GM19438 (cell line): ENCODE measurements around the gene ZNF473.

ENCODE experiments used
- ATAC-seq: cut with Tn5 transposase; IDR thresholded peaks from one replicate; pipeline ENCODE4 v1.9.1; 2021; ENCODE audit warnings: low read depth; ENCODE audit not compliant: unreplicated experiment

Gene ZNF473

DNA sequence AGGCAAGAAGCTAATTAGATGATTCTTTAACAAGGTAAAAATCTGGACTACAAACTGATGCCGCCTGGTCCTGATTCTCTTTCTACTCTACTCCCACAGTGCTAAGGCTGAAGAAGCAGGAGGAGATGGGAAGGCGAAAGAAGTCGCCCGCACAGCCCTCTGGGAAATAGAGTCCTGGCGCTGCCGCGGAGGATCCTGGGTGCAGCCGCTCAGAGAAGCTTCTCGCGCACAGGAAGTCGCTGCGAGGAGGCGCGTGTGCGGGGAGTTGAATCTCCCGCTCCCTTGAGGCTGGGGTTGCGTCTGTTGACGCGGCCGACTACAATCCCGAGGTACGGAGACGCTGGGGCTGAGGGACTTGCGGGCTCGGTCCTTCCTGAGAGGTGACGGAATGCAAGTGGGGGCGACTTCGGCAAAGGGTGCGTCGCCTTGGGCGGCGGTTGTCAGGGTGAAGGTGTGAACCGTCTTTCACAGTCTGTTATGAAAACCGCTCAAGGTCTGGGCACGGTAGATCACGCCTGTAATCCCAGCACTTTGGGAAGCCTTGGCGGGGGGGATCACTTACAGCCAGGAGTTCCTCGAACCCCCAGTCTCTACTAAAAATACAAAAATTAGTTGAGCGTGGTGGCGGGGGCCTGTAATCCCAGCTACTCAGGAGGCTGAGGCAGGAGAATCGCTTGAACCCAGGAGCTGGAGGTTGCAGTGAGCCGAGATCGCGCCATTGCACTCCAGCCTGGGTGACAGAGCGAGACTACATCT is at the start of gene ZNF473:
ZNF473 (plus strand) TSS at position 212 of the 756 bp plus-strand sequence. CDS start 5,078 bp downstream, outside the sequence.
- ATAC-seq = peak; percentile 65

DNA sequence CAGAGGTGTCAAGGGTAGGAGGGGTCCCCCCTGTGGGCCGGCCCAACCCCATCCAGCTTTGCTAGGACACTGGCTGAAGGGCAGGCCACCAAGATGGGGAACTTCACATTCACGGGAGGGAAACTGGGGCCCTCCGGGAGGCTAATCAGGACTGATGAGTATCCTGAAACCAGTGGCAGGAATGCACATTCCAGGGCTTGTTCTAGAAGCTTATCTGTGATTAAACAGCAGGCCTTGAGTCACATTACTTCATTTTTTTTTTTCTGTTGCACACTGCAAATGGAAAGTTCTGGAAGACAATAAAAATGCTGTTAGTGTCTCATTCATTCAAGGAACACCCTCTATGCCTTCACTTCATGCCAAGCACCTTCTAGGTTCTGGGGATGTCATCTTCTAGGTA is 49.3 kb upstream of the ZNF473 start:
- ATAC-seq = no peak

- no peak for ATAC-seq
Observed at GRCh38 chr19:49977076-49977475, 48.7 kb upstream of the ZNF473 start.

DNA sequence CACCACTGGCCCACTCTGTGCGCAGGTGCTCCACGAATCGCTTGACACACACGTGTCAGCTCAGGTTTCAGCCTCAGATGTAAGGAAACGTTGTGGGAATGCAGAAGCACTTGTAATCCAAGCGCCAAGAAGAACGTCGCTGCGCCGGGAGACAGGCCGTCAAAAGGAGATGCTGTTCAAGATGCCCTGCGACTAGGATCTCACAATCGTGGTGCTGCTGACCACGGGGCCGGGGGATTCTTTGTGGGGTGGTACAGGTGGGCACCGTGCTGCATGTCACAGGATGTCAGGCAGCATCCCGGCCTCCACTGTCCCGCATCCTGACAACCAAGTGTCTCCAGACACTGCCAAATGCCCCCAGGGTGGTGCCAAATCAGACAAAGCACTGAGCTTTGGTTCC is 47.9 kb upstream of the ZNF473 start:
- no peak for ATAC-seq

- ATAC-seq = no peak
Observed at GRCh38 chr19:49978324-49978723, 47.5 kb upstream of the ZNF473 start.

DNA sequence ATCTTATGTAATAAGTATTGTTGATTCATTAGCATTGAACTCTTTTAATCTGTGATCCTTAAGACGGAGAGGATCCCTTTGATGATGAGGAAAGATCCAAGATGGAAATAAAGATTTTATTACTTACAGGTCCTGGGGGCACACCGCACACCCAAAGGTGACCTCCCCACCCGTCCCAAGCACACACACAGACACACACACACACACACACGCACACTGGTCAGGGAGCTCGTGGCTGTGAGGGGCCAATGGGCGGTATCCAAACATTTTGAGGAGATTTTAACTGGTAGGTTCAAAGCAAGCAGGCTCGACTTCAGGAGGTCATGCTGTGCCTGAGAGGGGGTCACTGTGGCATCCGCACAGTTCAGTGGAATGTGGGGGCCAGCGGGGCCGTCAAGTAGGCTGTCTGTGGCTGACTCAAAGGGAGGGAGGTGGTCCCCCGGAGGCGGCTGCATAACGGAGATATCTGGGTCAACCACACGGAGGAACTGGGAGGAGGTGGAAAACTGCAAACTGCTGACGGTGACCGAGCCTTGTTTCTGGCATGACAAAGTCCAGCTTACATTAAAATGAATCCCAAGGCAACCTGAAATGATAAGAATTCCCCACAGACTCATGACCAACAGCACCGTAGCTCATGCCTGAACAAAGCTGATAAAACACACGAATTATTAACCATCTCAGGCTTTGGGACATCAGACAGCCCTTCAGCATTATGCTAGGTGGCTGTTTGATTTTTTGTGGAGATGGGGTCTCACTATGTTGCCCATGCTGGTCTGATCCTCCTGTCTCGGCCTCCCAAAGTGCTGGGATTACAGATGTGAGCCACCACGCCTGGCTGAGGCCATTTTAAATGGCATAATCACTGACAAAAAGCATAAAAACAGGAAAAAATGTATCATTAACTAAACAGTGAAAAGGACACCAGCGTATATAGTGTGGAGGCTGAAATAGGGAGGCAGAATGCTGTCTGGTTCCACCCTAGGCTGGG is 43.9 kb upstream of the ZNF473 start:
- no peak for ATAC-seq

GRCh38 chr19:49983645-49984229 is 42.1 kb upstream of the ZNF473 start:
- ATAC-seq = no peak

DNA sequence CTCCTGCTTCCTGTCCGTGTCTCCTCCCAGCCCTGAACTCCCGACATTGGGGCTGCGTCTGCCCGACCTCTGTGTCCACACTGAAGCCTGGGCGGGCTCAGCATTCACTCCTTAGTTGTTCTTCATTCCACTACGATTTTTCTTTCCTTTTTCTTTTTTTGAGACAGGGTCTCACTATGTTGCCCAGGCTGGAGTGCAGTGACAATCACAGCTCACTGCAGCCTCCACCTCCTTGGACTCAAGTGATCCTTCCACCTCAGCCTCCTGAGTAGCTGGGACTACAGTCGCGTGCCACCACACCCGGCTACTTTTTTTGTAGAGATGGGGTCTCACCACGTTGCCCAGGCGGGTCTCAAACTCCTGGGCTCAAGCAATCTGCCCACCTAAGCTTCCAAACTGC is 41.3 kb upstream of the ZNF473 start:
- ATAC-seq = no peak

DNA sequence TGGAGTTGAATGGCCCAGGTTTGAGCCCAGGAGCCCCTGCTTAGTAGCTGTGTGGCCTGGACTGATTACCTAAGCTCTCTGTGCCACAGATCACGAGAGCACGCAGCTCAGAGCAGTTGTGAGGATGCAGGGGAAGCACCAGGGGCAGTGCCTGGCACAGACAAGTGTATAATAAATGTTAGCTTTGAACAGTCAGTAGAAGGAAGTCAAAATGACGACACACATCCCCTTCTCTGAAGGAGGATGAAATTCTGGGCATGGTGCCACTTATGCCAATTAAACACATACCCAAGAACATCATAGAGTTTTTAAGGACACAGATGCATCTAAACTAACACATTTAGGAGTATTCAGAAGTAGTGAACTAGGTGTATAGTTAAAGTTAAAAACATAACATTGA is 39.9 kb upstream of the ZNF473 start:
- no peak for ATAC-seq

DNA sequence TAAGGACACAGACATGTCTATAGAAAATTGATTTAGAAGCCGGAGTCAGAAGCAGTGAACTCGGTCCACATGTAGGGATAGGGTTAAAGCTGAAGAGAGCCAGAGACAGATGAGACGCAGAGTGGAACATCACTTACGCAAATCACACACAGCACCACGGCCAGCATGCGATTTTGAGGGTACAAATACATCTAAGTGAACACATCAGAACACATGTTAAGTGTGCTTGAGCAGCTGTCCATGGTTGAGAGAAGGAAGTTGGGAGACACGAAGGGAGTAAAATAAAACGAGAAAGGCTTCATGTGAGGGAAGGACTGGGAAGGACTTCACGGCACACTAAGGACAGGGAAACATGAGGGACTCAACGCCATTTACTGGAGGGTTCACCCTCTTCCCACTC is 39.5 kb upstream of the ZNF473 start:
- ATAC-seq = no peak

DNA sequence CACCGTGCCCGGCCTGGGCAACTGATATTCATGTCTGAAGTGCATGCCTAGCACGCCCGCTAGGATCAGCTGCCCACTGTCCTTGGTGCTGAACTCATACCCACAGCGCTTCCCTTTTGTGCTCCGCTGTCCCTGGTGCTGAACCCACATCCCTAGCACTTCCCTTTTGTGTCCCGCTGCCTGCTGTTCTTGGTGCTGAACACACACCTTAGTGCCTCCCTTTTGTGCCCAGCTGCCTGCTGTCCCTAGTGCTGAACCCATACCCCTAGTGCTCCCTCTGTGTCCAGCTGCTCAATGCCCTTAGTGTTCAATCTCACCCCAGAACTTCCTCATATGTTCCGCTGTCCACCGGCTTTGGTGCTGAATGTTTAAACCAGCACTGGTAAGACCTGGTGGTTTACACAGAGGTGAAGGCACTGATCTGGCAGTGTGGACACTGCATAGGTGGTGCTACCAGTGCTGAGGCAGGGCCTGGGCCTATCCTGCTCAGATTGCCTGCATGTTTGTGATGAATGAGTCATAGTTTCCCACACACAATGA is 38.6 kb upstream of the ZNF473 start:
- no peak for ATAC-seq

GRCh38 chr19:49988007-49988406 is 37.8 kb upstream of the ZNF473 start:
- ATAC-seq = no peak

GRCh38 chr19:49988433-49988832 is 37.4 kb upstream of the ZNF473 start:
- ATAC-seq = no peak

DNA sequence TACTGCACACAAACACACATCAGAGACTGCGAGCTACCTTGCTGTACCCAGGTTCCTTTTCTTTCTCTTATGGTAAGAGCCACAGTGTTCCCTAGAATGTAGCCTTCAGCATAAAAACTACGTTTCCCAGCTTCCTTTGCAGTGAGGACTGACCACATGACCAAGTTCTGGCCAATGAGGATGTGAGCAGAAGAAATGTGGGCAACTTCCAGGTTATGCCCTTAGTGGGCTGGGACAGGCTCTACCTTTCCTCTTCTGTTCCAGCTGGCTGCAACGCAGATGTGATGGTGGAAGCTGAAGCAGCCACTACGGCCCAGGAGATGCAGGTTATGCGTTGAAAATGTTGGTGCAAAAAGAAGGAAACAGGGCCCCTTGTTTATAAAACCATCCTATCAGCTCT is 28.1 kb upstream of the ZNF473 start:
- ATAC-seq = no peak

DNA sequence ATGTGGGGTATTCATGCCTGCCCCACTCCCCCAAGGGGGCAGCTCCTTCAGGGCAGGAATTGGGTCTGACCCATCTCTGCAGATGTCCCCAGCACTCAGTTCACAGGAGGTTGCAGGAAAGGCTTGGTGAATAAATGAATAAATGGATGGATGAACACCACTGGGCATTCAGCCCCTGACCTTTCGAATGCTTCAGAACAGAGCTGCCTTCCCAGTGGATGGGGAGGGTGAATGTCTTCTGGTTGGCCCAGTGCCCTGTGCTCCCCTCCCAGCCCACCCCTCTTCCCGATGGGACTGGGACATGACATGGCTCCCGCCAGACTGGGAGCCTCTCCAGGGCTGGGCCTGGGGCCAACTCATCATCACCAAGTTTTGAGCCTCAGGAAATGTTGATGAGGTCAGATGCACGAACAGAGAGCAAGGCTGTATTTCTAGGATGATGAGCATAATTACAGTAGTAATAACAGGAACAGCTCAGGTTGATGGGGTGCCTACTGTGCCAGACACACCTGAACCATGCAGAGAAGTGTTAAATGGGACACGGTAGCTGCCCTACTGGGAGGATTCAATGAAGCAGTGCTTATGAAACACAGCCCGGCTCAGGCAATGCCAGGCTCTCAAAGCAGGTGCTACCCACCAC is 26.3 kb upstream of the ZNF473 start:
- no peak for ATAC-seq

GRCh38 chr19:50000038-50000840 is 25.6 kb upstream of the ZNF473 start:
- no peak for ATAC-seq

DNA sequence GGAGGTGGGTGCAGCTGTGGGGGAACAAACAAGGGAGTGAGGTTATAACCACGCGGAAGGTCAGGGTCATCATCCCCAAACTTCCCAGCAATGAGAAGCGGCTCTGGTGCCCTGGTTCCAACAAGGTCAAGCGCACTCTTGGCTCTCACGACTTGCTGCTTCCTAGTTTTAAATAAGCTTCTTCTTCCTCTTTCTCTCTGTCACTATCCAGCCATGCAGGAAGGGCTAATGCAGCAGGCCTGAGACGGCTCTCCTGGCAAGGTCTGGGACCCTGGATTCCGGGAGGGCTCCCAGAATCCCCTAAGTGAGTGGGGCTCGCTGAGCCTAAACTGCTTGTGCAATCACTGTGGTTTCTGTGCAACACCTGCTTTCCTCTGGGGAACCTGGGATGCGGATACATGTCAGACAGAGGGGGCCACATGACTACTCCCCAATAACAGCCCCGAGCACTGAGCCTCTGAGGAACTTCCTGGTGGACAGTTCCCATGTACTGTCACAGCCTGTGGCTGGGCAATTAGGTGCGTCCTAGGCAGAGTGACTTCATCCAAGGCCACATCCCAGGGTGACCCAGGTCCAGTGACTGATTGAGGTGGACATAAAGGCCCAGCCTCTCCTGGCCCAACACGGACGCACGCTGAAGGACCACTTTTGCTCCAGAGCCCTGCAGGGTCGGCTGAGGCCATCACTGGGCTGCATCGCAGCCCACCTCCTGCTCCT is 24.8 kb upstream of the ZNF473 start:
- ATAC-seq = no peak

- ATAC-seq = no peak
Observed at GRCh38 chr19:50001775-50002174, 24.0 kb upstream of the ZNF473 start.

GRCh38 chr19:50002386-50002960 is 23.3 kb upstream of the ZNF473 start:
- no peak for ATAC-seq
